ENCODE measurements around the gene TMEM235. TPM values are rescaled to one million over a fixed set of nuclear protein-coding genes. Genes with fewer than 3 reads are reported as not detected.

TMEM235 gene
- total and polyA plus RNA-seq, 2 experiments from 2014 or later: not detected

- no peaks in the 10 kb centered on the region for H3K4me1 ChIP-seq (ENCODE audit: insufficient read depth)
- DNase-seq (ENCODE audit: low spot score): no peak
- no peak overlapping the region for H3K4me3 Mint-ChIP-seq
- H3K36me3 Mint-ChIP-seq (ENCODE audit: low read depth): no peaks in the 10 kb centered on the region
- peaks cover 26% of the 10 kb centered on the region for H3K27me3 ChIP-seq (ENCODE audit: insufficient read depth)
- no peak overlapping the region for H3K4me2 ChIP-seq
- no peaks in the 10 kb centered on the region for H3K79me2 ChIP-seq (replicated peaks; ENCODE audit: insufficient read depth)
- H2AFZ ChIP-seq: no peak overlapping the region
- no peaks in the 10 kb centered on the region for H3F3A ChIP-seq (replicated peaks; ENCODE audit: low read depth)
- no peak overlapping the region for H3K4me3 ChIP-seq
- H3K27ac Mint-ChIP-seq: no peak overlapping the region
- TF ChIP-seq STAT1 (IDR thresholded peaks at IDR 0.05; ENCODE audit: unreplicated experiment): no peak
- no peak for TF ChIP-seq ZNF114 (CRISPR knock-in tag; IDR thresholded peaks at IDR 0.05)
- TF ChIP-seq EZH2 (IDR thresholded peaks at IDR 0.05; ENCODE audit: low read depth, unreplicated experiment): no peak
- TF ChIP-seq ZNF331 (CRISPR knock-in tag; IDR thresholded peaks at IDR 0.05; ENCODE audit: low read depth): no peak
- TF ChIP-seq CREB1 (CRISPR knock-in tag; IDR thresholded peaks at IDR 0.05; ENCODE audit: low read depth): no peak
- TF ChIP-seq POLR2AphosphoS5 (IDR thresholded peaks at IDR 0.05; ENCODE audit: low read depth): no peak
- TF ChIP-seq REST (IDR thresholded peaks at IDR 0.05; ENCODE audit: unreplicated experiment): no peak
- TF ChIP-seq ETS1 (IDR thresholded peaks at IDR 0.05): no peak
- TF ChIP-seq NANOG (IDR thresholded peaks at IDR 0.05; ENCODE audit: borderline replicate concordance): no peak
- TF ChIP-seq CTCF (conservative IDR thresholded peaks at IDR 0.05; ENCODE audit: low read depth in 2 of 2): no peak
- TF ChIP-seq JUNB (IDR thresholded peaks at IDR 0.05; ENCODE audit: unreplicated experiment): no peak
- no peak for TF ChIP-seq EZH2phosphoT487 (IDR thresholded peaks at IDR 0.05; ENCODE audit: unreplicated experiment)
- peaks cover 3% of the 10 kb centered on the region for H3K4me1 Mint-ChIP-seq
- no peaks in the 10 kb centered on the region for H3K36me3 ChIP-seq (ENCODE audit: insufficient read depth)
- H3K9me3 Mint-ChIP-seq: no peaks in the 10 kb centered on the region
- no peaks in the 10 kb centered on the region for H4K20me1 ChIP-seq (replicated peaks; ENCODE audit: insufficient read depth)
- ATAC-seq: no peak
- H3K27me3 Mint-ChIP-seq (ENCODE audit: insufficient read depth, low read depth, poor library complexity): peaks cover 25% of the 10 kb centered on the region
- no peaks in the 10 kb centered on the region for H3K9me2 ChIP-seq (ENCODE audit: insufficient read depth)
- H3K27ac ChIP-seq (ENCODE audit: low read depth): no peak overlapping the region
Observed at GRCh38 chr17:78233678-78234077, 2.2 kb downstream of the TMEM235 start.
